GM19452 (cell line): Measurements from ENCODE around the gene EMSY.
"Not testable (repeated sequence)": the region's sequence is repeated elsewhere in the genome, so short reads cannot be mapped to it uniquely, and the experiment has no call there.

Source experiments
- ATAC-seq: cut with Tn5 transposase; IDR thresholded peaks from one replicate; pipeline ENCODE4 v1.9.1; 2021; ENCODE audit not compliant: unreplicated experiment

Gene EMSY

DNA sequence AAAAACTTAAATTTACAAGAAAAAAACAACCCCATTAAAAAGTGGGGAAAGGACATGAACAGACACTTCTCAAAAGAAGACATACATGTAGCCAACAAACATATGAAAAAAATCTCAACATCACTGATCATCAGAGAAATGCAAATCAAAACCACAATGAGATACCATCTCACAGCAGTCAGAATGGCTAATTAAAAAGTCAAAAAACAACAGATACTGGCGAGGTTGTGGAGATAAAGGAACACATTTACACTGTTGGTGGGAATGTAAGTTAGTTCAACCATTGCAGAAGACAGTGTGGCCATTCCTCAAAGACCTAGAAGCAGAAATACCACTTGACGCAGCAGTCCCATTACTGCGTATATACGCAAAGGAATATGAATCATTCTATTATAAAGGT lies 150.3 kb downstream of the EMSY start:
- ATAC-seq = not testable (repeated sequence)

DNA sequence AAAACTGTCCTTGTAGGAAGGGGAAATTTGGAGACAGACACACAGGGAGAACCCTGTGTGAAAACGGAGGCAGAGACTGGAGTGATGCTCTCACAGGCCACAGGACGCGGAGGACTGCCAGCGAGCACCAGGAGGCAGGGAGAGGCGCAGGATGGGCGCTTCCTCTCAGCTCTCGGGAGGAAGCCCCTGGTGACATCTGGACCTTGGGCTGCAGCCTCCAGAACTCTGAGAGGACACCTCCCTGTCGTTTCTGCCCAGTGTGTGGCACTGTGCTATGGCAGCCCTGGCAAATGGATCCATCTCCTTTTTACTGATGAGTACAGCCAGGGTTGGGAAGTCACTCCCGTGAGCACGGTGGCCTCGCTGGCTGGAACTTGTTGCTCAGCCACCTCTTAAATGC lies 151.8 kb downstream of the EMSY start:
- ATAC-seq = no peak

DNA sequence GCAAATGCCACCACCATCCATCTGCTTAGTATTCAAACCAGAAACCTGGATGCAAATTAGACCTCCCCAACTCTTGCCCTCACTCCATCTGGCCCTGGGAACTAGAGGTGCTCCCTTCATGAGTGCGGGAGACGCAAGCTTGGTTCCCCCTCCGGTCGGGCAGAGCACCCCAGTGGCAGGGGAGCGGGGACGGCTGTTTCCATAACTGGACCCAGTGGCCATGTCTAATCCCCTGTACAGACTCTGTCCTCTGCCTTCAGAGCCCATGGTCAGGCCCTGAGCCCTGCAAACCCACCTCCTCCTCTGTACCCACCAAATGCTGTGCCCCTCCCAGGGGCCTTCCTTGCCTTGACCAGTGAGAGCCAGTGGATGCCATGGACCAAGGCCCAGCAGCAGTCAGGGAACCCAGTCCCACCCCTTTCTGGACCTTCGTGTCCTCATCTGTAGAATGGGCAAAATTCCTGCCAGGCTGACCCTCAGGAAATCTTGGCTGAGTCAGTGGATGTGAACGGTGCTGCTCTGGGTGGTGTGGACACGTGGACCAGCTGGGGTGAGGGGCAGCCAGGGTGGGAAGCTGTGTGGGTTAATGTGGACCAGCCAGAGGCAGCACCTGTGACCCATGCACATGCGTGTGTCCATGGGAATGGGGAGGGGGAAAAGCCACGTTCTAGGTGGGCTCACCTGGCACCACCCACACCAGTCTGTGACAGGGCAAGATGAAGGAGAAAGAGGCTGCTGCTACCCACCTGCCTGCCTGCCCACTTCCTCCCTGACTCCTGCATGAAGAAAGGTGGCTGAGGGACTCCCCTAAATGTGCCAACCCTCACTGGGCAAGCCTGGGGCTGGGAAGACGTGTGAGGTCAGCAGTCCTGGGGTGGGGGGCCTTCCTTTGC lies 153.0 kb downstream of the EMSY start:
- no peak for ATAC-seq

DNA sequence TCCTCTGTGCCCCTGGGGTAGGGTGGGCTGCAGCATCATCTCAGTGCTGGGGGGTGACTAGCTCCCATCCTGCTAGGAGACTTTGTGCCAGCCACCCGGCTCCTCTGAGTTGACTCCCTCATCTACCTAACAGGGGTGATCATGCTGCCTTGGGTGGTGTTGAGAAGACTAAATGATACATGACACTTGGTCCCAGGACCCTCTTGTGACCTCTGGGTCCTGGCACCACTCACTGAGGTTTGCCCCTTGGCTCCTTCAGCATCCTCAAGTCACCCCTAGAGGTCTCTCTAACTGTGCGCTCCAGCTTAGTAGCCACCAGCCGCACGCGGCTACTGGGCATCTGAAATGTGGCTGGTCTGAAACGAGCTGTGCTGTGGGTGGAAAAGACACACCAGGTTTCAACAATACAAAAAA lies 153.6 kb downstream of the EMSY start:
- ATAC-seq = no peak

DNA sequence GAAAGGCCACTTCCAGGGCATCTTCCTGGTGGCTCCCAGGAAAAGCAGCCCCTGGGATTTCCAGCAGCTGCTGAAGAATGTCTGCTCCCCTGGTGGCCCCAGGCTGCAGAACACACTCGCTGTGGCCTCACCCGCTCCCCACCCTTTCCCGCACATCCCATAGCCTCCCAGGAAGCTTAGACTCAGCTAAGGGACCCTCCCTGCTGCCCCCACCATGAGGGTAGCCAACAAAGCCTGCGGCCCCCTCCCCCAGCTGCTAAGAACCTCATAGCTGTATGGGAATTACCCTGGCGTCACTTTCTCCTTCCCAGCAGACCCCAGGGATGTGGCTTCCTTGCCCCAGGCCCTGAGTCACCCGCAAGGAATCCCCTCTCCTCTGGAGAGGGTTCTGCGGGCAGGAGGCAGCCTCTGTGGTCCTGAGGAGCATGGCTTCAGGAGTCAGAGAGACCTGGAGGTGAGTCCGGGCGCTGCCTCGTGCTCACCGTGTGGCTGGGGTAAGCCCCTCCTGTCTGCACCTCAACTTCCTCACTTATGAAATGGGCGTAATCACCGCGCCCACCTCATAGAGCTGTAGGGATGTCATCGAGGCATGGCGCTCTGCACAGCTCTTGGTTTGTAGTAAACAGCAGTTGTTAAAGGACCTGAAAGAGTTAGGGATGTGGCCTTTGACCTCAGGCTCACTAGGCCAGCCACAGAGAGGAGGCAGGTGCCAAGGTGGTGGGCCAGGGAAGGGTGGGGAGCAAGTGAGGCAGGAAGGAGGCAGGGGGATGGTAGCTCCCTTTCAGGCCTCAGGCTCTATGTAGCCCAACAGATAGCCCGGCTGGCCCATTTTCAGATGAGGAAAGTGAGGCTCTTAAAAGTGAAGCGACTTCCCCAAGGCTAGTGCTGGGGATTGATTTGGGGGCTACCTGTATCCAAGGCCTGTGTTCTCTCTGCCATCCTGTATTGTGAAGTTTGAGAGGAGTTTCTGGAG lies 154.5 kb downstream of the EMSY start:
- no peak for ATAC-seq

- ATAC-seq = no peak
Measured at GRCh38 chr11:76600124-76600655, 155.4 kb downstream of the EMSY start.

DNA sequence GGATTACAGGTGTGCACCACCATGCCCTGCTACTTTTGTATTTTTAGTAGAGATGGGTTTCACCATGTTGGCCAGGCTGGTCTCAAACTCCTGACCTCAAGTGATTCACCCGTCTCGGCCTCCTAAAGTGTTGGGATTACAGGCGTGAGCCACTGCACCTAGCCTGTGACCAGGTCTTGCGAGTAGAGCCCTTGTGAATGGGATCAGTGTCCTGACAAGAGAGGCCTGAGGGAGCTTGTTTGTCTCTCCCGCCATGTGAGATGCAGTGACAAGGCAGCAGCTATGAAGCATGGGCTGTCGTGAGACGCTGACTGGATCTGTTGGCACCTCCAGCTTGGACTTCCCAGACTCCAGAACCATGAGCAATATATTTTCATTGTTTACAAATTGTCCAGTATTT lies 156.5 kb downstream of the EMSY start:
- no peak for ATAC-seq

DNA sequence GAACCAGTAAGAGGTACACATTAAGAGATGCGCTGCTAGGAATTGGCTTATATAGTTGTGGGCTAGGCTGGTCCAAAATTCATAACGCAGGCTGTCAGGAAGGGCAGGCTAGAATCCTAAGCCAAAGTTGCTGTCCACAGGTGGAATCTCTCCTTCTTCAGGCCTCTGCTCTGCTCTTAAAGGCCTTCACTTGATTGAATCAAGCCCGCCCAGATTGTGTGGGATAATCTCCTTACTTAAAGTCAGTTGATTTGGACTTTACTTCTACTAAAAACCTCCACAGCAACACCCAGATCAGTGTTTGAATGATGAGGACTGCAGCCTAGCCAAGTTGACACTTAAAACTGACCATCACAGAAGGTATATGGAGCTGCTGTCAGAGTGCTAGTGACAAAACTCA lies 156.9 kb downstream of the EMSY start:
- no peak for ATAC-seq

DNA sequence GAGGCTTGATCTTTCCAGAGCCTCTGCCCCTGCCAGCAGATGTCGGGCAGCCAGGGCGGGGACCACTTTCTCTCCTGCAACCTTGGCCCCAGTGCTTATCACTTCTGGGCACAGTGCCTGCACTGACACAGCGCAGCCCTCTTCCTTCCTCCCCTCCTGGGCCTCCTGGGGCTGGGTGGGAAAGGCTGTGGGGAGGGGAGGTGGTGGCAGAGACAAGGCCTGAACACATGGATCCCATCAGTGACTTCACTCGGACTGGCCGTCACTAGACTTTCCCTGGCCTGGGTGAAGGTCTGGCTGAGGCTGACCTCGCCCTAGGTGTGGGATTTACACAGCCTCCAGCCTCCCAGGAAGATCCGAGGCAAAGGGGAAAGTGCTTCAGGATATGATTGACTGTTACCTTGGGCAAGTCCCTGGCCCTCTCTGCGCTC lies 157.6 kb downstream of the EMSY start:
- no peak for ATAC-seq
